H9 (cell line): Measurements from ENCODE around the gene AFDN. TPM values are rescaled to one million over a fixed set of nuclear protein-coding genes. Genes with fewer than 3 reads are reported as not detected.

Source experiments
- DNase-seq: peaks from one replicate; pipeline ENCODE4 v3.0.0-alpha.2; 2017
- H2AFZ ChIP-seq: one replicate; pipeline ENCODE4 v1.6.1; 2013; ENCODE audit warnings: mild to moderate bottlenecking, low read length, control low read depth, moderate library complexity
- H2AK5ac ChIP-seq: 2 replicates; pipeline ENCODE4 v1.6.1; 2013; ENCODE audit warnings: low read length, control low read depth, mixed read lengths; ENCODE audit not compliant: insufficient read length
- H2BK120ac ChIP-seq: one replicate; pipeline ENCODE4 v1.6.1; 2013; ENCODE audit warnings: low read depth, mild to moderate bottlenecking, low read length, control low read depth, inconsistent platforms; ENCODE audit not compliant: poor library complexity, severe bottlenecking
- H2BK12ac ChIP-seq: 2 replicates; pipeline ENCODE4 v1.6.1; 2013; ENCODE audit warnings: low read length, control low read depth, mixed read lengths, low read depth; ENCODE audit not compliant: insufficient read length
- H2BK15ac ChIP-seq: 2 replicates; pipeline ENCODE4 v1.6.1; 2013; ENCODE audit warnings: low read depth, low read length, control low read depth
- H2BK20ac ChIP-seq: one replicate; pipeline ENCODE4 v1.6.1; 2013; ENCODE audit warnings: low read depth, mild to moderate bottlenecking, low read length, control low read depth, inconsistent platforms; ENCODE audit not compliant: poor library complexity, severe bottlenecking
- H2BK5ac ChIP-seq: 2 replicates; pipeline ENCODE4 v1.6.1; 2013; ENCODE audit warnings: low read length, control low read depth, mixed read lengths; ENCODE audit not compliant: insufficient read length
- H3K14ac ChIP-seq: 2 replicates; pipeline ENCODE4 v1.6.1; 2013; ENCODE audit warnings: low read length, control low read depth; ENCODE audit not compliant: insufficient read depth
- H3K18ac ChIP-seq: 2 replicates; pipeline ENCODE4 v1.6.1; 2013; ENCODE audit warnings: low read depth, mild to moderate bottlenecking, mixed read lengths, low read length, control low read depth; ENCODE audit not compliant: insufficient read length
- H3K23ac ChIP-seq: 2 replicates; pipeline ENCODE4 v1.6.1; 2013; ENCODE audit warnings: low read length, control low read depth, mixed read lengths, low read depth; ENCODE audit not compliant: insufficient read length
- H3K23me2 ChIP-seq: 2 replicates; pipeline ENCODE4 v1.6.1; 2013; ENCODE audit warnings: low read depth, mild to moderate bottlenecking, mixed read lengths, low read length, control low read depth; ENCODE audit not compliant: insufficient read length, poor library complexity, severe bottlenecking
- H3K27ac ChIP-seq: 2 replicates; pipeline ENCODE4 v1.5.1; 2013; ENCODE audit warnings: low read length, control low read depth, mixed read lengths, low read depth; ENCODE audit not compliant: insufficient read length
- H3K27me3 ChIP-seq: 2 replicates; pipeline ENCODE4 v1.6.1; 2013; ENCODE audit warnings: low read length, control low read depth, inconsistent platforms; ENCODE audit not compliant: insufficient read depth
- H3K4ac ChIP-seq: 2 replicates; pipeline ENCODE4 v1.6.1; 2013; ENCODE audit warnings: low read depth, mild to moderate bottlenecking, control low read depth, inconsistent platforms, low read length, moderate library complexity
- H3K4me1 ChIP-seq: 2 replicates; pipeline ENCODE4 v1.6.1; 2013; ENCODE audit warnings: low read length, control low read depth, inconsistent platforms; ENCODE audit not compliant: insufficient read depth
- H3K4me2 ChIP-seq: 2 replicates; pipeline ENCODE4 v1.6.1; 2013; ENCODE audit warnings: low read length, control low read depth, mixed read lengths; ENCODE audit not compliant: insufficient read length, insufficient read depth
- H3K56ac ChIP-seq: 2 replicates; pipeline ENCODE4 v1.6.1; 2013; ENCODE audit warnings: low read depth, mild to moderate bottlenecking, mixed read lengths, low read length, control low read depth; ENCODE audit not compliant: insufficient read length
- H3K79me1 ChIP-seq: 2 replicates; pipeline ENCODE4 v1.6.1; 2013; ENCODE audit warnings: low read depth, mild to moderate bottlenecking, moderate library complexity, low read length, control low read depth, inconsistent platforms; ENCODE audit not compliant: insufficient read depth, poor library complexity, severe bottlenecking
- H3K79me2 ChIP-seq: 2 replicates; pipeline ENCODE4 v1.6.1; 2013; ENCODE audit warnings: low read length, control low read depth, inconsistent platforms; ENCODE audit not compliant: insufficient read depth
- H3K9ac ChIP-seq: 2 replicates; pipeline ENCODE4 v1.6.1; 2013; ENCODE audit warnings: low read length, control low read depth, mixed read lengths; ENCODE audit not compliant: insufficient read length; ENCODE audit errors: extremely low read depth
- H3K9me3 ChIP-seq: one replicate; pipeline ENCODE4 v1.6.1; 2013; ENCODE audit warnings: low read depth, low read length, inconsistent platforms; ENCODE audit not compliant: control insufficient read depth
- H3T11ph ChIP-seq: one replicate; pipeline ENCODE4 v1.6.1; 2013; ENCODE audit warnings: mild to moderate bottlenecking, low read length, control low read depth, inconsistent platforms
- H4K20me1 ChIP-seq: one replicate; pipeline ENCODE4 v1.6.1; 2013; ENCODE audit not compliant: control insufficient read depth, insufficient read length, insufficient read depth
- H4K5ac ChIP-seq: 2 replicates; pipeline ENCODE4 v1.6.1; 2013; ENCODE audit warnings: low read depth, mild to moderate bottlenecking, mixed read lengths, low read length, control low read depth; ENCODE audit not compliant: insufficient read length
- H4K8ac ChIP-seq: replicated peaks from 2 replicates; pipeline ENCODE4 v1.6.1; 2013; ENCODE audit warnings: low read length, control low read depth, mixed read lengths, low read depth; ENCODE audit not compliant: insufficient read length
- H4K91ac ChIP-seq: 2 replicates; pipeline ENCODE4 v1.6.1; 2013; ENCODE audit warnings: low read depth, mild to moderate bottlenecking, moderate library complexity, mixed read lengths, low read length, control low read depth; ENCODE audit not compliant: insufficient read length
- H3K27ac Mint-ChIP-seq, 3 experiments: 2 replicates in 2 of 3; 3 replicates in 1 of 3; pipeline ENCODE4 v1.8.0; 2020 to 2021; ENCODE audit warnings: mixed read lengths in 3 of 3, mild to moderate bottlenecking in 1 of 3, moderate library complexity in 1 of 3
- H3K27me3 Mint-ChIP-seq: 2 replicates; pipeline ENCODE4 v1.8.0; 2021; ENCODE audit warnings: low read depth, mild to moderate bottlenecking, moderate library complexity, mixed read lengths
- H3K36me3 Mint-ChIP-seq, 3 experiments: 2 replicates in 2 of 3; 3 replicates in 1 of 3; pipeline ENCODE4 v1.8.0; 2020 to 2021; ENCODE audit warnings: low read depth in 3 of 3, mixed read lengths in 3 of 3; ENCODE audit not compliant: insufficient read depth in 1 of 3
- H3K4me1 Mint-ChIP-seq, 2 experiments: 2 replicates each; pipeline ENCODE4 v1.8.0; 2020; ENCODE audit warnings: mixed read lengths in 2 of 2
- H3K4me3 Mint-ChIP-seq, 2 experiments: 2 replicates in 1 of 2; 3 replicates in 1 of 2; pipeline ENCODE4 v1.8.0; 2020 to 2021; ENCODE audit warnings: mild to moderate bottlenecking in 2 of 2, mixed read lengths in 2 of 2, moderate library complexity in 1 of 2
- H3K9me3 Mint-ChIP-seq, 2 experiments: 2 replicates in 1 of 2; 3 replicates in 1 of 2; pipeline ENCODE4 v1.8.0; 2020; ENCODE audit warnings: mild to moderate bottlenecking in 2 of 2, mixed read lengths in 2 of 2, moderate library complexity in 1 of 2
- WGBS: extraction: QIAGEN DNeasy Blood & Tissue Kit; methylation state at CpG from one replicate; pipeline ENCODE4 v1.1.7; 2013; ENCODE audit warnings: missing lambda C conversion rate, low lambda C conversion rate, mixed read lengths; ENCODE audit not compliant: insufficient read length; ENCODE audit errors: extremely low coverage; 5-methylcytosine and 5-hydroxymethylcytosine counted together
- total RNA-seq: library from RNA; stranded (reverse); gene quantifications from 2 replicates; pipeline ENCODE4 v1.2.1, GENCODE V29; 2021
- TF ChIP-seq, protein P1 (sequence below): fragments of 200-600 bp; sonication (generic); conservative IDR thresholded peaks from 3 replicates; pipeline ENCODE4 v1.8.0; 2021; ENCODE audit warnings: antibody characterized with exemption, mild to moderate bottlenecking

Gene AFDN
- total RNA-seq, 1 experiment from 2014 or later, result 157 TPM

DNA sequence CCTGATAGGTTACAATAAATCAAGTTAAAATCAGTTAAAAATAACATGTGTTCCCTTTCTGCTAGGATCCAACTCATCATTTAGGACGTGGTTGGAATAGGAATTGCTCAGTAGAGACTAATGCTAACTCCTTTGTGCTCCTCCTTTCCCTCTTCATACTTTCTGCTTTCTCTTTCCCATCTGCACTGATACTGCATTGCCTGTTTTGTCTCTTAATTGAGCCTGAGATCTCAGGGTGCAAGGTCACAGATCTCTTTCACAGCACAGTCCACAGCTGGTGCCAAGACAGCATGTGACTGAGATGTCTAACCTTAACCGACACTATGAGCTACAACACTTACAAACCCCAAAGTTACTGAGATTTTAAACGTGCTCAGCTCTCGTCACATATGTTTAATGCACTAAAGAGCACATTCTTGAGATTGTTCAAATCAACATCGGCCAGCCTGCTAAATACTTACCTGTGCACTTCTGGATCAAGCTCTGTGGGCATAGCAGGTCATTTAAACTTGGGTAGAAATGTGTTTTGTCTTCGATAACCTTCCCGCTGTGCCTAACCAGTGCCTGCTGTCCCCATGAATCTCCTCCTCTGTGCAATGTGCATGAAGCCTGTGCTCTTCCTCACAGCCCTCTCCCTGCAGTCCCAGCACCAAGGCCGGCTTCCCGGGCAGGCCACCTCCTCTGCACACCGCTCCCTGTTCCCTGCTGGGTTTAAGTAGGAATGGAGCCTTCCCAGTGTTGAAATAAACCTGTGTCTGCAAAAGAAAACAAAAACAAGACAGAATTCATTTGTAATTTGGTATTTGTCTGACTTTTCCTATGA lies 39.6 kb upstream of the AFDN start:
- Histone ChIP-seq H4K5ac (no peak overlapping the region), H3K18ac (no peak overlapping the region), H3T11ph (no peak overlapping the region), H2AFZ (no peak overlapping the region), H3K9ac (no peak overlapping the region), H2AK5ac (no peak overlapping the region), H3K4me1 (no peaks in the 10 kb centered on the region), H2BK20ac (no peak overlapping the region), H3K9me3 (no peaks in the 10 kb centered on the region), H2BK5ac (no peak overlapping the region), H3K4ac (no peak overlapping the region), H3K56ac (no peak overlapping the region), H3K4me2 (no peak overlapping the region), H3K79me2 (no peaks in the 10 kb centered on the region), H3K23ac (no peak overlapping the region), H3K14ac (no peak overlapping the region), H2BK15ac (no peak overlapping the region), H2BK12ac (no peak overlapping the region), H4K20me1 (no peaks in the 10 kb centered on the region), H4K91ac (no peak overlapping the region), H3K23me2 (no peaks in the 10 kb centered on the region), H3K27ac (no peak overlapping the region), H3K79me1 (no peaks in the 10 kb centered on the region), H4K8ac (no peak overlapping the region), H2BK120ac (no peak overlapping the region), H3K27me3 (no peaks in the 10 kb centered on the region)
- Mint-ChIP-seq H3K9me3 (no peaks in the 10 kb centered on the region), H3K36me3 (no peaks in the 10 kb centered on the region), H3K27ac (no peak overlapping the region), H3K4me3 (no peak overlapping the region), H3K4me1 (peaks cover 7 to 18% of the 10 kb centered on the region in 2 experiments; a peak in 3 of 4 replicates), H3K27me3 (peaks cover 1% of the 10 kb centered on the region; the same call in 1 of the 2 replicates)
- no CpG with 5 or more reads among the region's 10 CpGs for WGBS
- no peak for DNase-seq
- TF ChIP-seq, protein P1, sequence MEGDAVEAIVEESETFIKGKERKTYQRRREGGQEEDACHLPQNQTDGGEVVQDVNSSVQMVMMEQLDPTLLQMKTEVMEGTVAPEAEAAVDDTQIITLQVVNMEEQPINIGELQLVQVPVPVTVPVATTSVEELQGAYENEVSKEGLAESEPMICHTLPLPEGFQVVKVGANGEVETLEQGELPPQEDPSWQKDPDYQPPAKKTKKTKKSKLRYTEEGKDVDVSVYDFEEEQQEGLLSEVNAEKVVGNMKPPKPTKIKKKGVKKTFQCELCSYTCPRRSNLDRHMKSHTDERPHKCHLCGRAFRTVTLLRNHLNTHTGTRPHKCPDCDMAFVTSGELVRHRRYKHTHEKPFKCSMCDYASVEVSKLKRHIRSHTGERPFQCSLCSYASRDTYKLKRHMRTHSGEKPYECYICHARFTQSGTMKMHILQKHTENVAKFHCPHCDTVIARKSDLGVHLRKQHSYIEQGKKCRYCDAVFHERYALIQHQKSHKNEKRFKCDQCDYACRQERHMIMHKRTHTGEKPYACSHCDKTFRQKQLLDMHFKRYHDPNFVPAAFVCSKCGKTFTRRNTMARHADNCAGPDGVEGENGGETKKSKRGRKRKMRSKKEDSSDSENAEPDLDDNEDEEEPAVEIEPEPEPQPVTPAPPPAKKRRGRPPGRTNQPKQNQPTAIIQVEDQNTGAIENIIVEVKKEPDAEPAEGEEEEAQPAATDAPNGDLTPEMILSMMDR, result no peak
